NCI-H82 treated with DMSO at 0.1 percent for 48 hours (cell line): ENCODE data around the gene TXNDC9.
"Not testable (repeated sequence)": the region's sequence is repeated elsewhere in the genome, so short reads cannot be mapped to it uniquely, and the experiment has no call there.

ENCODE experiments used
- DNase-seq: peaks from one replicate; lab custom pipeline; 2025; ENCODE audit not compliant: unreplicated experiment; lab: John Stamatoyannopoulos, UW

Gene TXNDC9

GRCh38 chr2:99336804-99337112 lies 625 bp upstream of the TXNDC9 start:
- no peak for DNase-seq

- DNase-seq = no peak
Observed at GRCh38 chr2:99325384-99325783, 10.7 kb downstream of the TXNDC9 start.

DNA sequence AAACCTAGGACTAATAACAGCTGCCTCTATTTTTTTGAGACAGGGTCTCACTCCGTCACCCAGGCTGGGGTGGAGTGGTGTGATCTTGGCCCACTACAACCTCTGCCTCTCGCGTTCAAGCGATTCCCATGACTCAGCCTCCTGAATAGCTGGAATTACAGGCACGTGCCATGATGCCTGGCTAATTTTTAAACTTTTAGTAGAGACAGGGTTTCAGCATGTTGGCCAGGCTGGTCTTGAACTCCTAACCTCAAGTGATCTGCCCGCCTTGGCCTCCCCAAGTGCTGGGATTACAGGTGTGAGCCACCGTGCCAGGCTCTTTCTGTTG lies 18.3 kb downstream of the TXNDC9 start:
- not testable (repeated sequence) for DNase-seq

- DNase-seq = no peak
Observed at GRCh38 chr2:99317161-99317872, 18.8 kb downstream of the TXNDC9 start.

DNA sequence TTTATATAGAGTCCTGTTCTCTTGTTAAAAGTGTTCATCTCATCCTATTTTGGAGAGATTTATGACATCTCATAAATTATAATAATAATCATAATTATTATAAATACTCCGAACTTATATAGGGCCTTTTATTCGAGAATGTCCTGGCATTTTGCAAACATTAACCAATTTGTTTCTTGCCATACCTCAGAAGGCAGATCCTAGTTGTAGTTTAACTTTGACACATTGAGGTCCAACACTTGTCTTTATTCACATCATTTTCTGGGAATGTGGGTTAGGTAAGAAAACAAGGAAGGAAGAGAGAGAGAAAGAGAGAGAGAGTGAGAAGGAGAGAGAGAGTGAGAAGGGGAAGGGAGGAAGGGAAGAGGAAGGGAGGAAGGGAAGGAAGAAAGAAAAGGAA lies 35.0 kb downstream of the TXNDC9 start, which contains the start of gene LYG1:
Gene LYG1 (minus strand): TSS at position 101 of the 400 bp plus-strand sequence. CDS start 5,527 bp downstream, outside the sequence.
- DNase-seq = not testable (repeated sequence)

DNA sequence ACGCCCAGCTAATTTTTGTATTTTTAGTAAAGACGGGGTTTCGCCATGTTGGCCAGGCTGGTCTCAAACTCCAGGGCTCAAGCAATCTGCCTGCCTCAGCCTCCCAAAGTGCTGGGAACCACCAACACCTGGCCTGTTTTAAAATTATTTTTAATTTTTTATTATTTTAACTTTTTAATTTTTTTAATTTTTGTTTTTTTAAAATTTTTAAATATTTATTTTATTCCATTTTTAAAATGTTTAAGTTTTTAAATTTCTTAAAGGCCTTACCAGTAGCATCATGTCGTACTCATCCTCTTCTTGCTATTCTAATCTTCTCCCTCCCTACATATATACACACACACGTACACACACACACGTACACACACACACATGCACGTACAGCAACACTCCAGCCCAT lies 36.6 kb downstream of the TXNDC9 start:
- no peak for DNase-seq

- no peak for DNase-seq
Observed at GRCh38 chr2:99297994-99298393, 38.1 kb downstream of the TXNDC9 start.

DNA sequence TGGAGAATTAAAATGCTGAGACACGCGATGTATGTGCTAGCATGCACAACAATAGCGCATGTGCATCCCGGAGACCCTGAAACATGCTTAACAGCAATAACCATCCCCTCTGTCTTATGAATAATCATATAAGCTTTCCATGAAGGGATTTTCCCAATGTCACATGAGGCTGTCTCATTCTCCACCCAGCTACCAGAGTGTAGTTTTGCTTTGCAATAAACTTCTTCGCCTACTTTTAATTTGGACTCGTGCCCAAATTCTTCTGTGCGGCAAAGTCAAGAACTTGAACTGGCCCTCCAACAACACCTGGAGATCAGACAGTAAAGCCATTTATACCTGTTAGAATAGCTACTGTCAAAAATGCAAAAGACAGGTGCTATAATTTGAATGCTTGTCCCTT lies 50.6 kb downstream of the TXNDC9 start:
- no peak for DNase-seq

DNA sequence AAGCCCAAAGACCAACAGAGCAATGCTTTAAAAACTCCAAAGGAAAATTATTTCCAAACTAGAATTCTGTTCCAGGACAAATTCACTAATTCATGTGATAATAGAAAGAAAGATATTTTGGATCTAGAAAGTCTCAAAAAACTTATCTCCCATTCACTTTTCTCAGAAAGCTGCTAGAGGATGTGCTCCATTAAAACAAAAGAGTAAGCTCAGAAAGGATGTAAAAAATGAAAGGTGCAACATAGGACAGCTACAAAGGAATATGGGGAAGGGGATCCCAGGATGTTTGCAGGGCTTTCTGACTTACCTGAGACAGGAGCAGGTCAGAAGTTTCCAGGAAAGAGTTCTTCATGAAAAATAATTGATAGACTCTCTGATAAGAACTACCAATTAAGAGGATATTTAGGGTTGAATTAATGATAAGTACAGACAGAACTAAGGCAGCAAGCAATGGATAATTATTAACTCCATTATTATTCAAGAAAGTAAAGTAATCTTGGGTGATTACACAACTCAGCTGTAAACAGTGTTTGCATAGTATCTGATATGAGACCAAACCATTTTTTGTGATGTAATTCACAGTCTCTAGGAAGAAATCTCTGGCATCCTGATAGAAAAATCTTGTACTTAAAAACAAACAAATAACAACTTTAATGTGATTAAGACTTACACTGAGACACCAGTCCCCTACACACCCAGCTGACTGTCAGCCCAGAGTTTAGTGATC lies 56.0 kb downstream of the TXNDC9 start:
- no peak for DNase-seq

DNA sequence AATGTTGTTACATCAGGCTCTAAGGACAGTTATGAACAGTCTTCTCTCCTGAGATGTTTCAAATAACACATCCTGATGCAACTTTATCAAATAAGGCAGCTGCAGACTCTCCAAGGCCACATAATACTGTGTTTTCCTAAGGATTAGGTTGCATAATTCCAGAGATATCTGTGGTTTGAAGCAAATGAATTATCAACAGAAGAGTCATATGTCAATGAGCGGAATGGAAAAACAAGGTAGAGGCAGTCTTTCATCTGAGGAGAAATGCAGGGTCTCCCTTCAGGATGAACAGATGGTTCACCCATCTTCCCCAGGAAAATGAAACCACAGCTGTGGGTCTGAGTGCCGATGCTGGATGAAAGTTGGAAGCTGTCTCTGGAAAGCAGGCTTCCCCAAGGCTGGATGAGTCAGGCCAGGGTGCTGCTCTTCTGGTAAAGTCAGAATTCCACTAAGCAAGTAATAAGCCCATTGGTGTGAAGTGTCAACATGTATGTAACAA lies 57.3 kb downstream of the TXNDC9 start:
- no peak for DNase-seq

DNA sequence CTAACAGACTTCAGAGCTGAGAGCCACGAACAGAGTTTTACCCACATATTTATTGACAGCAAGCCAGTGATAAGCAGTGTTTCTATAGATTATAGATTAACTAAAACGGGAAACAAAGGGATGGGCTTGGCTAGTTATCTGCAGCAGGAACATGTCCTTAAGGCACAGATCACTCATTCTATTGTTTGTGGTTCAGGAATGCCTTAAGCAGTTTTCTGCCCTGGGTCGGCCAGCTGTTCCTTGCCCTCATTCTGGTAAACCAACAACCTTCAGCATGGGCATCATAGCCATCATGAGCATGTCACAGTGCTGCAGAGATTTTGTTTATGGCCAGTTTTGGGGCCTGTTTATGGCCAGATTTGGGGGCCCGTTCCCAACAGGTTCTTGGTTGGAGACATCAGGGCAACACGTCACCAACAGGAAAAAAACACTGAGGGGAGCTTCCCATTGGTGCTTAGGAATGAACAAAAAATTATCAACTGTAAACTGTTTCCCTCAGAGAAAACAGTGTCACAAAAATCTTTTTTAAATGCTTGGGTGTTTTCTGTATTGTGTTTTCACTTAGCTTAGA lies 57.9 kb downstream of the TXNDC9 start:
- DNase-seq = not testable (repeated sequence)

- no peak for DNase-seq
Observed at GRCh38 chr2:99275882-99276281, 60.3 kb downstream of the TXNDC9 start.
